NCI-H524 treated with DMSO at 0.1 percent for 48 hours (cell line): ENCODE data around the gene MYO3B.
A peak's percentile ranks its signal among the peaks of the same experiment; 100 is the strongest.

Experiments used
- DNase-seq: peaks from one replicate; lab custom pipeline; 2025; lab: John Stamatoyannopoulos, UW

The MYO3B gene, protein sequence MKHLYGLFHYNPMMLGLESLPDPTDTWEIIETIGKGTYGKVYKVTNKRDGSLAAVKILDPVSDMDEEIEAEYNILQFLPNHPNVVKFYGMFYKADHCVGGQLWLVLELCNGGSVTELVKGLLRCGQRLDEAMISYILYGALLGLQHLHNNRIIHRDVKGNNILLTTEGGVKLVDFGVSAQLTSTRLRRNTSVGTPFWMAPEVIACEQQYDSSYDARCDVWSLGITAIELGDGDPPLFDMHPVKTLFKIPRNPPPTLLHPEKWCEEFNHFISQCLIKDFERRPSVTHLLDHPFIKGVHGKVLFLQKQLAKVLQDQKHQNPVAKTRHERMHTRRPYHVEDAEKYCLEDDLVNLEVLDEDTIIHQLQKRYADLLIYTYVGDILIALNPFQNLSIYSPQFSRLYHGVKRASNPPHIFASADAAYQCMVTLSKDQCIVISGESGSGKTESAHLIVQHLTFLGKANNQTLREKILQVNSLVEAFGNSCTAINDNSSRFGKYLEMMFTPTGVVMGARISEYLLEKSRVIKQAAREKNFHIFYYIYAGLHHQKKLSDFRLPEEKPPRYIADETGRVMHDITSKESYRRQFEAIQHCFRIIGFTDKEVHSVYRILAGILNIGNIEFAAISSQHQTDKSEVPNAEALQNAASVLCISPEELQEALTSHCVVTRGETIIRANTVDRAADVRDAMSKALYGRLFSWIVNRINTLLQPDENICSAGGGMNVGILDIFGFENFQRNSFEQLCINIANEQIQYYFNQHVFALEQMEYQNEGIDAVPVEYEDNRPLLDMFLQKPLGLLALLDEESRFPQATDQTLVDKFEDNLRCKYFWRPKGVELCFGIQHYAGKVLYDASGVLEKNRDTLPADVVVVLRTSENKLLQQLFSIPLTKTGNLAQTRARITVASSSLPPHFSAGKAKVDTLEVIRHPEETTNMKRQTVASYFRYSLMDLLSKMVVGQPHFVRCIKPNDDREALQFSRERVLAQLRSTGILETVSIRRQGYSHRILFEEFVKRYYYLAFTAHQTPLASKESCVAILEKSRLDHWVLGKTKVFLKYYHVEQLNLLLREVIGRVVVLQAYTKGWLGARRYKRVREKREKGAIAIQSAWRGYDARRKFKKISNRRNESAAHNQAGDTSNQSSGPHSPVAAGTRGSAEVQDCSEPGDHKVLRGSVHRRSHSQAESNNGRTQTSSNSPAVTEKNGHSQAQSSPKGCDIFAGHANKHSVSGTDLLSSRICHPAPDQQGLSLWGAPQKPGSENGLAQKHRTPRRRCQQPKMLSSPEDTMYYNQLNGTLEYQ (N-terminal part only)

DNA sequence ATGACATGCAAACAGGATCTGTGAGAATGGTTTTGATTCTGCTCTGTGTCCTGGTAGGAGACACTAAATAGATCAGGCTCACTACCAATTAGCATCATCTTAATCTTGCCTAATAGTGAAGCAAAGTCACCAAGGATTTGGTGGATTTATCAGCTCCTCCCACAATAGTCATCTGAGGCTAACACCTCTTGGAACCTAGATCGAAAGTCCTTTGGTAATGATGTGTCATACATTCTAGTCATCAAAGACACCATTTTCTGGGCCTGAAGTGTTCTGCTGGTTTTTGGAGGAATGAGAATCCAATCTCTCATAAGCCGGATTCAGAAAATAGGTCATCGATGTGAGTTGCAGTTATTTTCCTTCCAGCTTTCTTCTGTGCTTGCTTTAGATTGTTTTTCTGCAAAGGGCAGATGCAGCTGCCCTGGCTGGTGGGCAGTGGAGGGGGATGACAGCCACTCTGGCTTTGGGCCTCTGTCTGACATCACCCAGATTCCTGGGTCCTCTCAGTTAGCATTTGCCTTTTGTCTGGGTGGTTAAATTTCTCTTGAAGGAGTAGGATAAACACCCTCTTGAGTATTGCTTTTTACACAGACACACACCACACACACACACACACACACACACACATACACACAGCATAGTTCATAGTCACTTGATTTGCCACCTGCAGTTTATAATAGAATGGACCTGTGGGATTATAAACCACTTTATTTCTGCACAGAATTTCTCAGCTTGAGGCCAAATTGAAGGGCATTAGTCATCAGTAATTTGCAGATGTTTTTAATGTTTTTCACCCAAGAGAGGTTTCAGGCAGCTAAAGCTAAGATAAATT is at the start of gene MYO3B:
MYO3B (plus strand) TSS at position 198 of the 832 bp plus-strand sequence; CDS start at position 339, 141 bp downstream.
- no peak for DNase-seq

GRCh38 chr2:170139276-170139967 is 38.5 kb upstream of the MYO3B start:
- no peak for DNase-seq

- DNase-seq = no peak
Measured at GRCh38 chr2:170140561-170140960, 37.4 kb upstream of the MYO3B start.

DNA sequence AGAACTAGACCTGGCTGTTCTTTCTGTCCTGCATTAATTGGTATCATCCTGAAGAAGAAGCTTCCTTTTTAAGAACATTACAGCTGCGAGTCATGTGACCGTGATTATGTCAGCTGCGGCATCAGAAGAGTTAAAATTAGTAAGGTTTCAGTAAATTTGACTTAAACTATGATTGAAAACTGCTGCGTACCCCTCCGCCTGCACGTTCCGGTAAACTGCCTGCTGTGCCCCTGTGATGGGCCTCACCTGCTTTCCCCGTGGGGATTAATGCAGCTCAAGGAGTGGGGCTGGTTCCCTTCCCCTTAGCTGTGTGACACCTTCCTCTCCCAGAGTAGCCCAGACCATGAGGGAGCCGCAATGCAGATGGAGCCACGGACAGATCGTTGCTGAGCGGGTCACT is 36.1 kb upstream of the MYO3B start:
- no peak for DNase-seq

DNA sequence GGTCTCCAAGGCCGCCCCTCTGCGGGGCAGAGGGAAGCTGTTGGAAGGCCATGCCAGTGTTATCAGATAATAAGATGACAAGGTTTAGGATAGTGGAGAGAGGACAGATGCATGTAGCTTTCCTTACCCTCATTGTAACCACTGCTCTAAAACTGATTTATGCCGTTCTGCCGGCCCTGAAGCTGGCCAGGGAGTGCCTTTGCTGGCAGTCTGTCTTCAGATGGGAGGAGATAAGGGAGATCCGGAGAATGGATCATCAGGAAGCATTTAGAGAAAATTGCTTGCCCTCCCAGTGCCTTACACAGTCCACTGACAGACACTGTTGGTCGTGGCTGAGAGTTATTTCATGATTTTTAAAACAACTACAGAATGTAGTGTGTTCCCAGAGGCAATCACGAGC is 35.4 kb upstream of the MYO3B start:
- DNase-seq = no peak

- DNase-seq = no peak
Measured at GRCh38 chr2:170143045-170143717, 34.8 kb upstream of the MYO3B start.

DNA sequence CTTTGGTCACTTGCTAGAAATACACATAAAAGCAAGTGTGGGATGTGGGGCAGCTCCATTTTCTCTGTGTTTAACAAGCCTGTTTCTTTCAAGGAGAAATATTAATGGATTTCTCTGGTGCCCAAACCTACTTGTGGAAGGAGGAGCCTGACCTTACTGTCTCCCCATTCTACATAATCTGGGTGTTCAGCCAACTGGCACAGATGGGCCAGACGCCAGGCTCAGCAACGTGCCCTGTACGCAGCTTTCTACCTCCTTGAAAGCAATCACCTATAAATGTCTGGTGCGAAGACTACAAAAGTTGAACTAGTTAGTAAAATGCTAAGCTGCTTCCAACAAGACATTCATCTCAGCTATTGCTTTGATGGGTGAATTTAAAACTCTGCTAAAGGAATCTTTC is 33.2 kb upstream of the MYO3B start:
- DNase-seq = peak; percentile 28

DNA sequence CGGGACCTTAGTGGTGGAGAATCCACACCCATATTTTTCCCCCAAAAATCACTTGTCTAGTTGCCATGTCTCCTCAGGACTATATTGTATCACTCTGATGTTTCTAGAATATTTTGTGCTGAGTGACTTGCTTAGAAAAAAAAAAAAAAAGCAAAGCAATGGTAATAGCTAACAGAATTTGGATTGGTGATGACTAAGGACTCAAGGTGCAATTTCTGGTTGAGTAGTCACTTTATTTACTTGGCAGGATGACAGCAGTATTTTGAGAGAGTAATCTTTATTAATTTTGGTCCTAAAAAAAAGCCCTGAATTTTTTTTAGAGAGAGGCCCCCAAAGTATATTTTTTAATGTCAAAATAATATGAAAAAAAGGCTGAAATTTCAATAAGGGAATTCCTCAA is 32.8 kb upstream of the MYO3B start:
- no peak for DNase-seq

DNA sequence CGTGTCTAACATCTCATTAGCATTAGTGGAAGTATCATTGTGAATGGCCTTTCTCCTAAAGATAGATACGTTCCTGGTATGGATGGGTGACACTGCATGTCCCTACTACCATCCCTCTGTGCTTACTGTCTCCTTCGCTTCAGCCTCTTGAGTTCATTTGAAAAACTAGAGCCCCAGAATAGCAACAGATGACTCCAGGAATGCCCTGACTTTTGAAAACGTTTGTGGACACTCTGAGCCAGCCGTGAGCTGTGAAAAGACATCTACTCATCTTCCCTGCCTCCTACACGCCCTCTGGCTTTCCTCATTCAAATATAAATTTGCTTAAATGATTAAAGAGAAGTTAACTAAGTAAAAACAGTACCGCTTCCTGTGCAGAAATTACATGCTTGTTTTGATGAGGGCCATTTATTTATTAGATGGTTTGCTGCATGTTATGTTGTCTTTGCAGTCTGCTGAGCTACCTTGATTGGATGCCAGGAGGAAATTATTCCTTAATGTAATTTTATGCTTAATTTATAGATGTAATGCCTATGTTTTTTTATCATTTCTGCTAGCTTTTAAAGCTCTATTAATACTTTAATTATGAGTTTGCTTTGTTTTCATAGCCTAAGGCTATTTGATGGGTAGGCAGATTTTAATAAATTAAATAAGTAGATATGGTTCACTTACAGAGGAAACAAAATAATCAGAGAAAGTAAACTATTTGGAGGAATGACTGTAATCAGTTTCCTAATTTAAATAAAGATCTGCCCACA is 32.1 kb upstream of the MYO3B start:
- no peak for DNase-seq

- DNase-seq = no peak
Measured at GRCh38 chr2:170146784-170147183, 31.2 kb upstream of the MYO3B start.

DNA sequence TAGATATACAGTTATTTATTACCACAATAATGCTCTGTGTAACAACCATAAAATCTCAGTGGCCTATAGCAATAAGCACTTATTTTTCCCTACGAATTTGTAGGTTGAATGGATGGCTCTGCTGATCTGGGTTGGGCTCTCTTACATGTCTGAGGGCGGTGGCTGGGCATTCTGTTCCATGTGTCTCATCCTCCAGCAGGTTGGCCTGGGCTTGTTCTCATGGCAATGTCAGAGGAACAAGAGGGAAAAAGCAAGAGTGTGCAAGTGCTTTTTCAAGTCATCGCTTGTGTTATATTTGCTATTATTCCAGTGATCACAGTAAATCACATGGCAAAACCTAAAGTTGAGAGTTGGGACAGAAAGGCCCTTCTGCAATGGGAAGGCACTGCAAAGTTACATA is 30.4 kb upstream of the MYO3B start:
- DNase-seq = no peak

GRCh38 chr2:170148161-170148560 is 29.8 kb upstream of the MYO3B start:
- no peak for DNase-seq

- DNase-seq = no peak
Measured at GRCh38 chr2:170152421-170152820, 25.5 kb upstream of the MYO3B start.

GRCh38 chr2:170155022-170155722 is 22.8 kb upstream of the MYO3B start:
- peak; percentile 7 for DNase-seq

DNA sequence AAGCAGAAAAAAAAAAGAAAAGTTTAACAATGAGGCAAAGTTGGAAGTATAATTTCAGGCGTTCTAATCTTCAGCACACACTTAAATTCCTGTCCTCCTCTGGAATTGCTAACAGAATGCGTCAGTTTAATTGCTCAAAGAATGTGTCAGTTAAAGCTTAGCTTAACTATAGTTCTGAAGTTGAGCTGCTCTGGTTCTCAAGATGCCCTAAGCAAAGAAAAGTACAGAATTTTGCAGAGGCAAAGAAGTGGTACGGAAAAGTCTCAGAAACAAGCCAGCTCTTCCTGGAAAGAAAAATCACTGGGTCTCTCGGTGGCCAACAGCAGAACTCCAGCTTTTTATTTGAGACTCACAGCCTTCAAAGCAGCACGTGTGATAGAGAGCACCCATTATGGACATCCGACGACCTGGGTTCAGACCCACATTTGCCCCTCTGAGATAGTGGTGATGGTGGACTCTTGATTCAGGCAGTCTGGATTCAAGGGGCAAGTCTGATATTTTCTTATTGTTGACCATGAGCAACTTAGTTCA is 22.2 kb upstream of the MYO3B start:
- no peak for DNase-seq

DNA sequence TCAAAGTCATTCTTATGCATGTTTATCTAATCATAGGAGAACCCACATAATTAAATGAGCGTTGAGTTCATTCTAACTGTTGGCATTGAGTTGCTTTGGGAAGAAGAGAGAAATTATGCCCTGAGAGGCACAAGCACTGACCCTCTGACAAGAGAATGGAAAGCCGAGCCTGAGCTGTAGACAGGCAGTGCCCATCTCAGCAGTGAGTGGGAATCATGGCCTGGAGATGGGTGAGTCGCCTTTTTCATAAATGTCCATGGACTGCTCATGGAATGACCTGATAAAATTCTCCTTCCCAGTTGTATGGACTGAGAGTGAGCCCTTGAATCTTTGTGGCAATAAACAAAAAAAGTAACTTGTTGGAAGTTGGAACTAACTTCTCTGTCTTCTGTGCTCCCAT is 21.4 kb upstream of the MYO3B start:
- no peak for DNase-seq

DNA sequence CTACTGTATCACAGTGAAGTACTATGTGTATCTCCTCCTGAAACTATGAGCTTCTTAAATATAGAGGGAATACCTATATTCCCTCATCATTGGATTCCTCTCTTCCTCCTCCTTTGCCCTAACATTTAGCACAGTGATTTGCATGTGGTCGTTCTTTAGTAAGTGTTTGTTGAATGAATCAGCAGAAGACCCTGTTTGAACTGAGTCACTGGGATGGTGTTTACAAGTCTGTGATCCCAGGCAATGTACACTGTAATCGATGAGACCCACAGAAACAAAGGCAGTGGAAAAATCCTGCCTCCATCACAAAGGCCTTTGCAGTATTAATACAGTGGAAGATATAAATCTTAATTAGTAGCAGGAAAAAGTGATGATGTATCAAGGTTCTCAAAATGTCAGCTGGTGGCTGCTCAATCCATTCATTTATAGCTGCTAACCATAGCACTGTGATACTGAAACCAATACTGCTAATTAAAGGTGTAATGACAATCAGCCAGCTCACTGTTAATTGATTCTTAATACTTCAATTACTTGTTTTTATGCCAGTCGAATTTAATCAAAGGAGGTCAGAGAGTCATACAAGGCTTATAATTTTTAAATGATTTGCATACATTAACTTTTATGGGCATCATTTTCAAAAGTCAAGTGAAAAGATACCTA is 20.8 kb upstream of the MYO3B start:
- DNase-seq = no peak

DNA sequence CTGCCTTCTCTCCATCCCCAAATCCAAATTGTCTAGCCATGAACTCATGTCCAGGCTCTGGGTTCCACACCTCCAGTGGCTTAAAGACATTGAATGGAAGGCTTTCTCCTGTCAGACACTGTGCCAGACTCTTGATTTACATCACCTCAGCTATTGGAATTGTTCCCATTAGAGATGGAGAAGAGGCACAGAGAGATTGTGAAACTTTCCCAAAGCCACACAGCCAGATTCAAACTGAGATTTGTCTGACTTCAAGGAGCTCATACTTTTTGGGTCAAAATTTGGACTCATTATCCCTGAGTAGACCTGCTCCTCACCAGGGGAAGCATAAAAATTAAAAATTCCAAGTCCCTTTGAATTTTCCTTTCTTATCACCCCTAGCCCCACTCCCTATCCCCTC is 18.9 kb upstream of the MYO3B start:
- no peak for DNase-seq
